Islet of Langerhans (tissue), 1 donor: ENCODE data around the gene IFITM2.
"Not testable (repeated sequence)": the region's sequence is repeated elsewhere in the genome, so short reads cannot be mapped to it uniquely, and the experiment has no call there.

ENCODE experiments used
- FAIRE-seq: peaks from one replicate; lab custom pipeline; 2011; peaks lifted over from hg19 to GRCh38; lab: Jason Lieb, UNC

IFITM2 gene

GRCh38 chr11:307766-308708 is at the start of gene IFITM2:
Gene IFITM2 (plus strand): TSS chr11:307816. CDS start chr11:308193, 377 bp downstream.
- not testable (repeated sequence) for FAIRE-seq

- no peak for FAIRE-seq
These were observed 48.2 kb upstream of the IFITM2 start for GRCh38 chr11:259413-259812.

- FAIRE-seq = no peak
These were observed 46.0 kb upstream of the IFITM2 start for GRCh38 chr11:261624-262023.

- no peak for FAIRE-seq
These were observed 40.8 kb upstream of the IFITM2 start for GRCh38 chr11:266676-267439.

- FAIRE-seq = no peak
These were observed 40.1 kb upstream of the IFITM2 start for GRCh38 chr11:267491-267994.

GRCh38 chr11:268716-269145 is 38.9 kb upstream of the IFITM2 start:
- not testable (repeated sequence) for FAIRE-seq

GRCh38 chr11:269146-269890 is 38.3 kb upstream of the IFITM2 start:
- FAIRE-seq = no peak

- no peak for FAIRE-seq
These were observed 36.9 kb upstream of the IFITM2 start for GRCh38 chr11:270451-271318.

GRCh38 chr11:271319-271715 is 36.3 kb upstream of the IFITM2 start:
- FAIRE-seq = no peak

GRCh38 chr11:272195-272930 is 35.3 kb upstream of the IFITM2 start:
- no peak for FAIRE-seq

GRCh38 chr11:272931-273198 is 34.8 kb upstream of the IFITM2 start:
- FAIRE-seq = no peak

GRCh38 chr11:276219-276618 is 31.4 kb upstream of the IFITM2 start:
- FAIRE-seq = no peak

- FAIRE-seq = no peak
These were observed 29.3 kb upstream of the IFITM2 start, which contains the start of gene NLRP6 for GRCh38 chr11:278001-278951. Gene NLRP6 (plus strand): TSS chr11:278407. CDS start chr11:278570, 163 bp downstream.

GRCh38 chr11:279040-279965 is 28.3 kb upstream of the IFITM2 start:
- FAIRE-seq = no peak

GRCh38 chr11:279966-280705 is 27.5 kb upstream of the IFITM2 start:
- FAIRE-seq = no peak

- FAIRE-seq = no peak
These were observed 26.7 kb upstream of the IFITM2 start for GRCh38 chr11:280706-281485.
